Jurkat, Clone E6-1 (cell line): Measurements from ENCODE around the gene ZNF57.
A peak's percentile ranks its signal among the peaks of the same experiment; 100 is the strongest.
"Not testable (repeated sequence)": the region's sequence is repeated elsewhere in the genome, so short reads cannot be mapped to it uniquely, and the experiment has no call there.

ENCODE experiments used
- DNase-seq: peaks from one replicate; pipeline ENCODE4 v3.0.0-alpha.2; 2011; ENCODE audit warnings: low read depth, low spot score
- H3K4me3 ChIP-seq: 2 replicates; pipeline ENCODE4 v1.5.1; 2011; ENCODE audit warnings: mild to moderate bottlenecking, low read length, control low read depth, moderate library complexity

Gene ZNF57

GRCh38 chr19:2888731-2889224 lies 11.9 kb upstream of the ZNF57 start:
- peak overlapping the region; percentile 63 for H3K4me3 ChIP-seq
- peak; percentile 98 for DNase-seq

- not testable (repeated sequence) for DNase-seq, H3K4me3 ChIP-seq
Measured at GRCh38 chr19:2890531-2890930, 10.2 kb upstream of the ZNF57 start.

- no peak overlapping the region for H3K4me3 ChIP-seq
- no peak for DNase-seq
Measured at GRCh38 chr19:2896694-2897093, 4.0 kb upstream of the ZNF57 start.

GRCh38 chr19:2902590-2903218 lies 2.0 kb downstream of the ZNF57 start:
- DNase-seq = no peak
- no peak overlapping the region for H3K4me3 ChIP-seq

- not testable (repeated sequence) for DNase-seq, H3K4me3 ChIP-seq
Measured at GRCh38 chr19:2903326-2903725, 2.6 kb downstream of the ZNF57 start.

GRCh38 chr19:2905918-2906519 lies 5.3 kb downstream of the ZNF57 start:
- no peak overlapping the region for H3K4me3 ChIP-seq
- no peak for DNase-seq

- DNase-seq = no peak
- H3K4me3 ChIP-seq = no peak overlapping the region
Measured at GRCh38 chr19:2906631-2907195, 6.0 kb downstream of the ZNF57 start.

- DNase-seq = no peak
- H3K4me3 ChIP-seq = no peak overlapping the region
Measured at GRCh38 chr19:2912306-2912705, 11.6 kb downstream of the ZNF57 start.

- no peak for DNase-seq
Measured at GRCh38 chr19:2917275-2918184, 16.8 kb downstream of the ZNF57 start.

GRCh38 chr19:2922987-2923386 lies 22.3 kb downstream of the ZNF57 start:
- no peak overlapping the region for H3K4me3 ChIP-seq
- DNase-seq = no peak

More at GRCh38 chr19:2917275-2918184, 16.8 kb downstream of the ZNF57 start:
- no peak overlapping the region for H3K4me3 ChIP-seq

GRCh38 chr19:2923510-2923909 lies 22.8 kb downstream of the ZNF57 start:
- H3K4me3 ChIP-seq = no peak overlapping the region
- no peak for DNase-seq

- DNase-seq = no peak
Measured at GRCh38 chr19:2926341-2927031, 25.8 kb downstream of the ZNF57 start.

GRCh38 chr19:2927032-2927430 lies 26.3 kb downstream of the ZNF57 start:
- H3K4me3 ChIP-seq = no peak overlapping the region
- DNase-seq = no peak

More at GRCh38 chr19:2926341-2927031, 25.8 kb downstream of the ZNF57 start:
- no peak overlapping the region for H3K4me3 ChIP-seq

GRCh38 chr19:2933490-2933910 lies 32.8 kb downstream of the ZNF57 start:
- no peak for DNase-seq
- H3K4me3 ChIP-seq = no peak overlapping the region

- DNase-seq = not testable (repeated sequence)
Measured at GRCh38 chr19:2935863-2936262, 35.1 kb downstream of the ZNF57 start.

GRCh38 chr19:2942928-2943640 lies 42.4 kb downstream of the ZNF57 start:
- no peak for DNase-seq
- no peak overlapping the region for H3K4me3 ChIP-seq

More at GRCh38 chr19:2935863-2936262, 35.1 kb downstream of the ZNF57 start:
- H3K4me3 ChIP-seq = not testable (repeated sequence)

- peak overlapping the region; percentile 90 for H3K4me3 ChIP-seq
Measured at GRCh38 chr19:2944403-2944774, 43.7 kb downstream of the ZNF57 start.

More at GRCh38 chr19:2944403-2944774, 43.7 kb downstream of the ZNF57 start:
- no peak for DNase-seq
